IgD-negative memory B cell (primary cell): ENCODE data around the gene TRMT112. TPM values are rescaled to one million over a fixed set of nuclear protein-coding genes. Genes with fewer than 3 reads are reported as not detected.
A peak's percentile ranks its signal among the peaks of the same experiment; 100 is the strongest.

Source experiments
- H3K27ac Mint-ChIP-seq, 3 donors: one replicate each; pipeline ENCODE4 v1.8.0; 2020 to 2022; ENCODE audit warnings: mild to moderate bottlenecking in 3 of 3, mixed read lengths in 3 of 3, moderate library complexity in 1 of 3
- H3K27me3 Mint-ChIP-seq: one replicate; pipeline ENCODE4 v1.8.0; 2021; ENCODE audit warnings: mixed read lengths
- H3K36me3 Mint-ChIP-seq: one replicate; pipeline ENCODE4 v1.8.0; 2020; ENCODE audit warnings: mild to moderate bottlenecking, mixed read lengths
- H3K4me1 Mint-ChIP-seq, 3 donors: one replicate each; pipeline ENCODE4 v1.8.0; 2020 to 2022; ENCODE audit warnings: mixed read lengths in 3 of 3, mild to moderate bottlenecking in 1 of 3
- H3K4me3 Mint-ChIP-seq, 4 donors: one replicate each; pipeline ENCODE4 v1.8.0; 2020 to 2022; ENCODE audit warnings: mild to moderate bottlenecking in 4 of 4, mixed read lengths in 4 of 4, moderate library complexity in 3 of 4
- H3K9me3 Mint-ChIP-seq, 3 donors: one replicate each; pipeline ENCODE4 v1.8.0; 2020 to 2021; ENCODE audit warnings: mixed read lengths in 3 of 3, mild to moderate bottlenecking in 1 of 3
- polyA plus RNA-seq: library from polyadenylated mRNA; unstranded; fragments of 300-500 nt; fragmentation: Illumina TruSeq; gene quantifications from one replicate; pipeline ENCODE4 v1.2.3, GENCODE V29; 2021

Gene TRMT112
- 560 TPM for polyA plus RNA-seq

- Mint-ChIP-seq H3K4me3 (peak within 1 kb of the TSS; percentile 89 to 100 (median 98)), H3K4me1 (peaks cover 10 to 23% (median 17%) of the 10 kb centered on the region in 3 donors), H3K36me3 (peaks cover 1% of the 10 kb centered on the region)
Measured at GRCh38 chr11:64317325-64317960, at the start of gene TRMT112. TRMT112 (minus strand) TSS chr11:64317559; CDS start chr11:64317526, 33 bp downstream.

GRCh38 chr11:64366751-64367150 lies 49.4 kb upstream of the TRMT112 start:
- peaks cover 13% of the 10 kb centered on the region for H3K36me3 Mint-ChIP-seq
- peaks cover 4 to 17% (median 9%) of the 10 kb centered on the region in 3 donors for H3K4me1 Mint-ChIP-seq
- no peaks in the 10 kb centered on the region for H3K9me3 Mint-ChIP-seq
- no peak overlapping the region for H3K27ac Mint-ChIP-seq
- H3K27me3 Mint-ChIP-seq: no peaks in the 10 kb centered on the region
- no peak overlapping the region for H3K4me3 Mint-ChIP-seq

More at GRCh38 chr11:64317325-64317960, at the start of gene TRMT112:
- no peaks in the 10 kb centered on the region for H3K9me3 Mint-ChIP-seq
- no peaks in the 10 kb centered on the region for H3K27me3 Mint-ChIP-seq
- H3K27ac Mint-ChIP-seq: peak within 1 kb of the TSS; percentile 99 to 100 (median 100)

- H3K27ac Mint-ChIP-seq: no peak overlapping the region
- no peaks in the 10 kb centered on the region for H3K9me3 Mint-ChIP-seq
- H3K4me1 Mint-ChIP-seq: peaks cover 15 to 27% (median 16%) of the 10 kb centered on the region in 3 donors
- H3K36me3 Mint-ChIP-seq: peaks cover 16% of the 10 kb centered on the region
- no peak overlapping the region for H3K4me3 Mint-ChIP-seq
- H3K27me3 Mint-ChIP-seq: no peaks in the 10 kb centered on the region
Measured at GRCh38 chr11:64364911-64365310, 47.6 kb upstream of the TRMT112 start.

- peaks cover 19 to 32% (median 19%) of the 10 kb centered on the region in 3 donors for H3K4me1 Mint-ChIP-seq
- H3K36me3 Mint-ChIP-seq: peaks cover 19% of the 10 kb centered on the region
- peak overlapping the region in 1 of 4 donors; percentile 8 for H3K4me3 Mint-ChIP-seq
- H3K27me3 Mint-ChIP-seq: no peaks in the 10 kb centered on the region
- H3K9me3 Mint-ChIP-seq: no peaks in the 10 kb centered on the region
- no peak overlapping the region for H3K27ac Mint-ChIP-seq
Measured at GRCh38 chr11:64364435-64364834, 47.1 kb upstream of the TRMT112 start.

GRCh38 chr11:64362339-64362738 lies 45.0 kb upstream of the TRMT112 start:
- H3K4me1 Mint-ChIP-seq: peaks cover 21 to 32% (median 23%) of the 10 kb centered on the region in 3 donors
- no peaks in the 10 kb centered on the region for H3K27me3 Mint-ChIP-seq
- peak overlapping the region in 1 of 3 donors; percentile 73 for H3K27ac Mint-ChIP-seq
- peaks cover 19% of the 10 kb centered on the region for H3K36me3 Mint-ChIP-seq
- no peaks in the 10 kb centered on the region for H3K9me3 Mint-ChIP-seq
- peak overlapping the region in 1 of 4 donors; percentile 74 for H3K4me3 Mint-ChIP-seq

GRCh38 chr11:64361659-64362058 lies 44.3 kb upstream of the TRMT112 start:
- peak overlapping the region in 1 of 3 donors; percentile 73 for H3K27ac Mint-ChIP-seq
- peak overlapping the region in 1 of 4 donors; percentile 74 for H3K4me3 Mint-ChIP-seq
- peaks cover 21 to 30% (median 23%) of the 10 kb centered on the region in 3 donors for H3K4me1 Mint-ChIP-seq
- peaks cover 17% of the 10 kb centered on the region for H3K36me3 Mint-ChIP-seq
- no peaks in the 10 kb centered on the region for H3K27me3 Mint-ChIP-seq
- H3K9me3 Mint-ChIP-seq: no peaks in the 10 kb centered on the region

GRCh38 chr11:64360448-64360921 lies 43.1 kb upstream of the TRMT112 start:
- Mint-ChIP-seq H3K36me3 (peaks cover 14% of the 10 kb centered on the region), H3K27me3 (no peaks in the 10 kb centered on the region), H3K9me3 (no peaks in the 10 kb centered on the region), H3K4me3 (peak overlapping the region; percentile 88 to 97 (median 93)), H3K4me1 (peaks cover 21 to 27% (median 26%) of the 10 kb centered on the region in 3 donors), H3K27ac (peak overlapping the region in 2 of 3 donors; percentile 42 to 71)

- peaks cover 21 to 27% (median 26%) of the 10 kb centered on the region in 3 donors for H3K4me1 Mint-ChIP-seq
- peaks cover 14% of the 10 kb centered on the region for H3K36me3 Mint-ChIP-seq
- H3K27ac Mint-ChIP-seq: peak overlapping the region; percentile 42 to 71 (median 64)
- H3K9me3 Mint-ChIP-seq: no peaks in the 10 kb centered on the region
- no peaks in the 10 kb centered on the region for H3K27me3 Mint-ChIP-seq
- H3K4me3 Mint-ChIP-seq: peak overlapping the region; percentile 88 to 97 (median 93)
Measured at GRCh38 chr11:64359712-64360445, 42.5 kb upstream of the TRMT112 start.

GRCh38 chr11:64358907-64359711 lies 41.8 kb upstream of the TRMT112 start, which contains the start of gene RPS6KA4:
RPS6KA4 (plus strand) TSS chr11:64359162; CDS start chr11:64359236, 74 bp downstream.
- Mint-ChIP-seq H3K4me1 (peaks cover 17 to 23% (median 22%) of the 10 kb centered on the region in 3 donors), H3K36me3 (peaks cover 12% of the 10 kb centered on the region), H3K27me3 (no peaks in the 10 kb centered on the region), H3K27ac (peak within 1 kb of the TSS; percentile 42 to 71 (median 64)), H3K4me3 (peak within 1 kb of the TSS; percentile 88 to 97 (median 93)), H3K9me3 (no peaks in the 10 kb centered on the region)

- H3K4me3 Mint-ChIP-seq: peak overlapping the region in 3 of 4 donors; percentile 20 to 72 (median 41)
- peaks cover 17 to 23% (median 20%) of the 10 kb centered on the region in 3 donors for H3K4me1 Mint-ChIP-seq
- no peak overlapping the region for H3K27ac Mint-ChIP-seq
- no peaks in the 10 kb centered on the region for H3K27me3 Mint-ChIP-seq
- peaks cover 10% of the 10 kb centered on the region for H3K36me3 Mint-ChIP-seq
- no peaks in the 10 kb centered on the region for H3K9me3 Mint-ChIP-seq
Measured at GRCh38 chr11:64358536-64358906, 41.2 kb upstream of the TRMT112 start.

GRCh38 chr11:64357904-64358535 lies 40.7 kb upstream of the TRMT112 start:
- Mint-ChIP-seq H3K4me1 (peaks cover 17 to 23% (median 20%) of the 10 kb centered on the region in 3 donors), H3K9me3 (no peaks in the 10 kb centered on the region), H3K27ac (peak overlapping the region in 1 of 3 donors; percentile 31), H3K27me3 (no peaks in the 10 kb centered on the region), H3K4me3 (peak overlapping the region in 3 of 4 donors; percentile 20 to 60 (median 41)), H3K36me3 (peaks cover 7% of the 10 kb centered on the region)

GRCh38 chr11:64357446-64357845 lies 40.1 kb upstream of the TRMT112 start:
- Mint-ChIP-seq H3K9me3 (no peaks in the 10 kb centered on the region), H3K27me3 (no peaks in the 10 kb centered on the region), H3K27ac (peak overlapping the region in 1 of 3 donors; percentile 31), H3K4me3 (no peak overlapping the region), H3K4me1 (peaks cover 17 to 23% (median 20%) of the 10 kb centered on the region in 3 donors), H3K36me3 (peaks cover 6% of the 10 kb centered on the region)

GRCh38 chr11:64356498-64357411 lies 39.4 kb upstream of the TRMT112 start:
- Mint-ChIP-seq H3K9me3 (no peaks in the 10 kb centered on the region), H3K27ac (peak overlapping the region in 2 of 3 donors; percentile 45 to 76), H3K4me1 (peaks cover 12 to 23% (median 16%) of the 10 kb centered on the region in 3 donors), H3K4me3 (peak overlapping the region in 3 of 4 donors; percentile 64 to 73 (median 65)), H3K36me3 (peaks cover 6% of the 10 kb centered on the region), H3K27me3 (no peaks in the 10 kb centered on the region)
